MCF 10A (cell line): ENCODE measurements around the gene CTRL. TPM values are rescaled to one million over a fixed set of nuclear protein-coding genes. Genes with fewer than 3 reads are reported as not detected.

Experiments used
- BruUV-seq: library from RNA; stranded (reverse); fragments of 400-500 nt; replicated peaks from 2 replicates; lab custom pipeline; 2021; lab: Mats Ljungman, UMichigan
- CTCF ChIA-PET: fragments of 300-600 bp; sonication (Branson Sonifier 250); formaldehyde crosslinking; extraction: SDS; loops from one replicate; lab custom pipeline; 2021; ENCODE audit warnings: antibody characterized with exemption, inconsistent platforms; lab: Yijun Ruan, JAX
- POLR2A ChIA-PET: fragments of 300-600, 350-650 bp; sonication (Branson Sonifier 250); formaldehyde crosslinking; extraction: SDS; loops from one replicate; lab custom pipeline; 2020; ENCODE audit warnings: antibody characterized with exemption, inconsistent platforms; lab: Yijun Ruan, JAX
- DNase-seq: peaks from one replicate; pipeline ENCODE4 v3.0.0-alpha.2; 2018; ENCODE audit not compliant: unreplicated experiment
- H3K27ac Mint-ChIP-seq: one replicate; pipeline ENCODE4 v1.8.0; 2022; ENCODE audit warnings: mild to moderate bottlenecking, low read depth, mixed read lengths; ENCODE audit not compliant: unreplicated experiment
- H3K27me3 Mint-ChIP-seq: one replicate; pipeline ENCODE4 v1.8.0; 2022; ENCODE audit warnings: mixed read lengths; ENCODE audit not compliant: insufficient read depth, unreplicated experiment
- H3K36me3 Mint-ChIP-seq: one replicate; pipeline ENCODE4 v1.8.0; 2022; ENCODE audit warnings: mild to moderate bottlenecking, moderate library complexity, mixed read lengths; ENCODE audit not compliant: insufficient read depth, unreplicated experiment
- H3K4me1 Mint-ChIP-seq: one replicate; pipeline ENCODE4 v1.8.0; 2022; ENCODE audit warnings: mixed read lengths; ENCODE audit not compliant: insufficient read depth, unreplicated experiment
- H3K4me3 Mint-ChIP-seq: one replicate; pipeline ENCODE4 v1.8.0; 2022; ENCODE audit warnings: mild to moderate bottlenecking, moderate library complexity, mixed read lengths; ENCODE audit not compliant: unreplicated experiment
- H3K9me3 Mint-ChIP-seq: one replicate; pipeline ENCODE4 v1.8.0; 2022; ENCODE audit warnings: mixed read lengths; ENCODE audit not compliant: unreplicated experiment
- intact Hi-C: fragments of 100-400 bp; cut with micrococcal nuclease; formaldehyde crosslinking; loops from 2 replicates; pipeline ENCODE4 v1.14.1; 2022
- total RNA-seq: library from RNA; stranded (reverse); gene quantifications from 2 replicates; pipeline ENCODE4 v1.2.3, GENCODE V29; 2022
- TF ChIP-seq, protein P1 (sequence below): fragments of 200-600 bp; IDR thresholded peaks from one replicate; pipeline ENCODE4 v1.8.0; 2022; ENCODE audit warnings: antibody characterized with exemption, mild to moderate bottlenecking; ENCODE audit not compliant: unreplicated experiment

The CTRL gene
- total RNA-seq, 1 experiment from 2014 or later, result 1.6 TPM

DNA sequence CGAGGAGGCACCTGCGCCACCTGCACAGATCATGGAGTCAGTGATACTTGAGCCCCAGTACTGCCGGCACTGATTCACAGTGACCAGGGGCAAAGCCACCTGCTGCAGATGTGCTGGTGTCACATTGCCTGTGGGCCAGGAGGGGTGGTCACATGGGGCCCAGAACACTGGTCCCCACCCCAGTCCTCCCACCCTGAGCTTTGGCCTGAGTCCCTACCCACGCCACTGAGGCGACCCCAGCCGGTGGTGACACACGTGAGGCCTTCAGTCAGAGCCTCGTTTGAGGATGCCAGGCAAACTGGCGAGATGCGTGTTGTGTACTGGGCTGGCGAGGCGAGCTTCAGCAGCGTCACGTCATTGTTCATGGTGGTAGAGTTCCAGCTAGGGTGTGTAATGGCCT, 1.5 kb downstream of the CTRL start:
- intact Hi-C loops, result no loop called here
- ChIA-PET CTCF (interaction anchor here (0.6 to 6.1 kb wide), 6 partner anchors 12 to 409 kb away, joined by 3 to 67 read pairs (median 8); partner anchors contain the start of genes CTCF and NRN1L), POLR2A (no interaction called here)
- no peak for DNase-seq
- TF ChIP-seq, protein P1, sequence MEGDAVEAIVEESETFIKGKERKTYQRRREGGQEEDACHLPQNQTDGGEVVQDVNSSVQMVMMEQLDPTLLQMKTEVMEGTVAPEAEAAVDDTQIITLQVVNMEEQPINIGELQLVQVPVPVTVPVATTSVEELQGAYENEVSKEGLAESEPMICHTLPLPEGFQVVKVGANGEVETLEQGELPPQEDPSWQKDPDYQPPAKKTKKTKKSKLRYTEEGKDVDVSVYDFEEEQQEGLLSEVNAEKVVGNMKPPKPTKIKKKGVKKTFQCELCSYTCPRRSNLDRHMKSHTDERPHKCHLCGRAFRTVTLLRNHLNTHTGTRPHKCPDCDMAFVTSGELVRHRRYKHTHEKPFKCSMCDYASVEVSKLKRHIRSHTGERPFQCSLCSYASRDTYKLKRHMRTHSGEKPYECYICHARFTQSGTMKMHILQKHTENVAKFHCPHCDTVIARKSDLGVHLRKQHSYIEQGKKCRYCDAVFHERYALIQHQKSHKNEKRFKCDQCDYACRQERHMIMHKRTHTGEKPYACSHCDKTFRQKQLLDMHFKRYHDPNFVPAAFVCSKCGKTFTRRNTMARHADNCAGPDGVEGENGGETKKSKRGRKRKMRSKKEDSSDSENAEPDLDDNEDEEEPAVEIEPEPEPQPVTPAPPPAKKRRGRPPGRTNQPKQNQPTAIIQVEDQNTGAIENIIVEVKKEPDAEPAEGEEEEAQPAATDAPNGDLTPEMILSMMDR, result no peak
- no peaks in the 10 kb centered on the region for H3K9me3 Mint-ChIP-seq
- no TSS peak for BruUV-seq
- H3K27ac Mint-ChIP-seq, result no peak overlapping the region
- no peaks in the 10 kb centered on the region for H3K27me3 Mint-ChIP-seq
- peaks cover 15% of the 10 kb centered on the region for H3K4me1 Mint-ChIP-seq
- H3K36me3 Mint-ChIP-seq, result peaks cover 33% of the 10 kb centered on the region
- no peak overlapping the region for H3K4me3 Mint-ChIP-seq

DNA sequence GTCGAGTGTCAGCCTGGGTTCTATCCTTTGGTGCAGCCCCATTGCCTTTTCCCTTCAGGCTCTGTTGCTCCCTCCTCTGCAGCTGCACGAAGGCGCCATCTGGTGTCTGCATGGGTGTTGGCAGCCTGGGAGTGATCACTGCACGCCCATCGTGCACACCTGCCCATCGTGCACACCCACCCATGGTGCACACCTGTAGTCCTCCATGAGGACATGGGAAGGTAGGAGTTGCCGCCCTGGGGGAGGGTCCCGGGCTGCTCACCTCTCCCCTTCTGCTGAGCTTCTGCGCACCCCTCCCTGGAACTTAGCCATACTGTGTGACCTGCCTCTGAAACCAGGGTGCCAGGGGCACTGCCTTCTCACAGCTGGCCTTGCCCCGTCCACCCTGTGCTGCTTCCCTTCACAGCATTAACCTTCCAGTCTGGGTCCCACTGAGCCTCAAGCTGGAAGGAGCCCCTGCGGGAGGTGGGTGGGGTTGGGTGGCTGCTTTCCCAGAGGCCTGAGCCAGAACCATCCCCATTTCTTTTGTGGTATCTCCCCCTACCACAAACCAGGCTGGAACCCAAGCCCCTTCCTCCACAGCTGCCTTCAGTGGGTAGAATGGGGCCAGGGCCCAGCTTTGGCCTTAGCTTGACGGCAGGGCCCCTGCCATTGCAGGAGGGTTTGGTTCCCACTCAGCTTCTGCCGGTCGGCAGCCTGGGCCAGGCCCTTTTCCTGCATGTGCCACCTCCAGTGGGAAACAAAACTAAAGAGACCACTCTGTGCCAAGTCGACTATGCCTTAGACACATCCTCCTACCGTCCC, 2.9 kb downstream of the CTRL start:
- peaks cover 24% of the 10 kb centered on the region for H3K36me3 Mint-ChIP-seq
- H3K4me3 Mint-ChIP-seq, result no peak overlapping the region
- ChIA-PET CTCF (interaction anchor here (0.6 to 6.1 kb wide), 26 partner anchors 10 to 736 kb away, joined by 3 to 67 read pairs (median 3); partner anchors contain the start of gene NRN1L), POLR2A (interaction anchor here (0.6 to 0.9 kb wide), 2 partner anchors 14 to 35 kb away, joined by 3 to 4 read pairs; partner anchors contain the start of gene PSKH1)
- DNase-seq, result peak; percentile 75
- TF ChIP-seq, protein P1, result peak; percentile 86
- intact Hi-C loops, result loop anchor here (1.0 to 5.0 kb wide), 5 partner anchors 45 to 407 kb away; no protein-coding TSS in a partner anchor
- H3K4me1 Mint-ChIP-seq, result peaks cover under 1% of the 10 kb centered on the region
- BruUV-seq, result no TSS peak
- H3K27me3 Mint-ChIP-seq, result no peaks in the 10 kb centered on the region
- H3K27ac Mint-ChIP-seq, result no peak overlapping the region
- H3K9me3 Mint-ChIP-seq, result no peaks in the 10 kb centered on the region

DNA sequence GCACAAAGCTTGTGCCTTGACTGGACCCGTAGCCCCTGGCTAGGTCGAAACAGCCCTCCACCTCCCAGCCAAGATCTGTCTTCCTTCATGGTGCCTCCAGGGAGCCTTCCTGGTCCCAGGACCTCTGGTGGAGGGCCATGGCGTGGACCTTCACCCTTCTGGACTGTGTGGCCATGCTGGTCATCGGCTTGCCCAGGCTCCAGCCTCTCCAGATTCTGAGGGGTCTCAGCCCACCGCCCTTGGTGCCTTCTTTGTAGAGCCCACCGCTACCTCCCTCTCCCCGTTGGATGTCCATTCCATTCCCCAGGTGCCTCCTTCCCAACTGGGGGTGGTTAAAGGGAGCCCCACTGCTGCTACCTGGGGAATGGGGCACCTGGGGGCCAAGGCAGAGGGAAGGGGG, 3.5 kb downstream of the CTRL start:
- no peaks in the 10 kb centered on the region for H3K9me3 Mint-ChIP-seq
- no peak for DNase-seq
- H3K4me3 Mint-ChIP-seq, result no peak overlapping the region
- POLR2A ChIA-PET, result no interaction called here
- TF ChIP-seq, protein P1, result no peak
- no TSS peak for BruUV-seq
- no peaks in the 10 kb centered on the region for H3K27me3 Mint-ChIP-seq
- intact Hi-C loops, result loop anchor here (1.0 to 5.0 kb wide), 5 partner anchors 45 to 407 kb away; no protein-coding TSS in a partner anchor
- no peaks in the 10 kb centered on the region for H3K4me1 Mint-ChIP-seq
- H3K36me3 Mint-ChIP-seq, result peaks cover 22% of the 10 kb centered on the region
- CTCF ChIA-PET, result interaction anchor here (0.7 to 6.1 kb wide), 12 partner anchors 12 to 737 kb away, joined by 3 to 67 read pairs (median 5); partner anchors contain the start of gene NRN1L
- H3K27ac Mint-ChIP-seq, result no peak overlapping the region
